Loucy (cell line): ENCODE measurements around the gene AKIP1.

Experiments
- CTCF ChIP-seq: fragments of 200-600 bp; sonication (generic); conservative IDR thresholded peaks from 2 replicates; pipeline ENCODE4 v1.5.1; 2014; ENCODE audit warnings: mild to moderate bottlenecking, antibody characterized with exemption, low read length
- EZH2phosphoT487 ChIP-seq: fragments of 200-600 bp; IDR thresholded peaks from 2 replicates; pipeline ENCODE4 v1.6.1; 2018; ENCODE audit warnings: antibody characterized with exemption, mild to moderate bottlenecking, moderate library complexity, borderline replicate concordance

- no peak for TF ChIP-seq CTCF
- no peak for TF ChIP-seq EZH2phosphoT487
Observed at GRCh38 chr11:8934742-8935488, 23.9 kb downstream of the AKIP1 start.
